ENCODE measurements around the gene USP30.

DNA sequence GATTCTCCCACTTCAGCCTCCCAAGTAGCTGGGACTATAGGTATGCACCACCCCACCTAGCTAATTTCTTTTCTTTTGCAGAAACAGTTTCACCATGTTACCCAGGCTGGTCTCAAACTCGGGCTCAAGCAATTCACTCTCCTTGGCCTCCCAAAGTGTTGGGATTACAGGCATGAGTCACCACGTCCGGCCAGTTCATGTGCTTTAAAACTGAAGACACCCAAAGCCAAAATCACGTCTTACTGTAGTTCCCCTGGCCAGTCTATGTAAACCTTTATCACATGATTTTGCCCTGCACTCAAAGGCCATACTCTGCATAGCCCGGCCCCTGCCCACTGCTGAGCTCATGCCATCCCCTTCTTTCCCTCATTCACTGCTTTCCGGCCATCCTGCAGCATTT lies 36.4 kb downstream of the USP30 start:
- TF ChIP-seq, protein P1, sequence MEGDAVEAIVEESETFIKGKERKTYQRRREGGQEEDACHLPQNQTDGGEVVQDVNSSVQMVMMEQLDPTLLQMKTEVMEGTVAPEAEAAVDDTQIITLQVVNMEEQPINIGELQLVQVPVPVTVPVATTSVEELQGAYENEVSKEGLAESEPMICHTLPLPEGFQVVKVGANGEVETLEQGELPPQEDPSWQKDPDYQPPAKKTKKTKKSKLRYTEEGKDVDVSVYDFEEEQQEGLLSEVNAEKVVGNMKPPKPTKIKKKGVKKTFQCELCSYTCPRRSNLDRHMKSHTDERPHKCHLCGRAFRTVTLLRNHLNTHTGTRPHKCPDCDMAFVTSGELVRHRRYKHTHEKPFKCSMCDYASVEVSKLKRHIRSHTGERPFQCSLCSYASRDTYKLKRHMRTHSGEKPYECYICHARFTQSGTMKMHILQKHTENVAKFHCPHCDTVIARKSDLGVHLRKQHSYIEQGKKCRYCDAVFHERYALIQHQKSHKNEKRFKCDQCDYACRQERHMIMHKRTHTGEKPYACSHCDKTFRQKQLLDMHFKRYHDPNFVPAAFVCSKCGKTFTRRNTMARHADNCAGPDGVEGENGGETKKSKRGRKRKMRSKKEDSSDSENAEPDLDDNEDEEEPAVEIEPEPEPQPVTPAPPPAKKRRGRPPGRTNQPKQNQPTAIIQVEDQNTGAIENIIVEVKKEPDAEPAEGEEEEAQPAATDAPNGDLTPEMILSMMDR (IDR thresholded peaks at IDR 0.05 in 4 of 5, conservative IDR thresholded peaks at IDR 0.05 in 1 of 5), result no peak
- TF ChIP-seq POLR2A (IDR thresholded peaks at IDR 0.05), result no peak
